ENCODE results near the gene AKT2.

GRCh38 chr19:40205760-40206159, 79.4 kb downstream of the AKT2 start:
- TF ChIP-seq CTCF (IDR thresholded peaks at IDR 0.05; ENCODE audit: low read length), result no peak
- no peak for TF ChIP-seq EZH2 (optimal IDR thresholded peaks at IDR 0.05; ENCODE audit: low read depth, low read length)
- no peak for TF ChIP-seq EZH2phosphoT487 (IDR thresholded peaks at IDR 0.05; ENCODE audit: low read length)

All from MM.1S (cell line).